Non-pigmented ciliary epithelial cell (primary cell): ENCODE data around the gene DUSP9.
"Not testable (repeated sequence)": the region's sequence is repeated elsewhere in the genome, so short reads cannot be mapped to it uniquely, and the experiment has no call there.

Experiments
- DNase-seq: peaks from one replicate; pipeline ENCODE4 v3.0.0-alpha.2; 2010; ENCODE audit warnings: low read depth

DUSP9 gene

GRCh38 chrX:153672531-153673427, 25.8 kb downstream of the DUSP9 start:
- DNase-seq: no peak

GRCh38 chrX:153673428-153674218, 26.6 kb downstream of the DUSP9 start, which contains the start of gene PNCK:
PNCK (minus strand) TSS chrX:153673813; CDS start chrX:153673076, 737 bp downstream.
- DNase-seq: no peak

GRCh38 chrX:153674219-153674851, 27.3 kb downstream of the DUSP9 start:
- no peak for DNase-seq

GRCh38 chrX:153681175-153681574, 34.2 kb downstream of the DUSP9 start:
- DNase-seq: no peak

- DNase-seq: not testable (repeated sequence)
Observed at GRCh38 chrX:153683486-153683885, 36.5 kb downstream of the DUSP9 start.

GRCh38 chrX:153684467-153685155, 37.6 kb downstream of the DUSP9 start:
- no peak for DNase-seq

GRCh38 chrX:153685156-153685536, 38.1 kb downstream of the DUSP9 start:
- DNase-seq: no peak

- no peak for DNase-seq
Observed at GRCh38 chrX:153685751-153686696, 39.0 kb downstream of the DUSP9 start.

- no peak for DNase-seq
Observed at GRCh38 chrX:153686711-153687110, 39.7 kb downstream of the DUSP9 start.

- no peak for DNase-seq
Observed at GRCh38 chrX:153687121-153688039, 40.4 kb downstream of the DUSP9 start, which contains the start of gene SLC6A8. SLC6A8 (plus strand) TSS chrX:153687926; CDS start chrX:153688575, 649 bp downstream.

- no peak for DNase-seq
Observed at GRCh38 chrX:153688071-153688470, 41.1 kb downstream of the DUSP9 start.

- DNase-seq: no peak
Observed at GRCh38 chrX:153688506-153688905, 41.5 kb downstream of the DUSP9 start.

GRCh38 chrX:153688911-153689590, 42.0 kb downstream of the DUSP9 start:
- no peak for DNase-seq

- no peak for DNase-seq
Observed at GRCh38 chrX:153689654-153690465, 42.9 kb downstream of the DUSP9 start.

GRCh38 chrX:153690466-153690865, 43.5 kb downstream of the DUSP9 start:
- DNase-seq: no peak

GRCh38 chrX:153691032-153691827, 44.2 kb downstream of the DUSP9 start:
- DNase-seq: not testable (repeated sequence)

GRCh38 chrX:153692003-153692402, 45.0 kb downstream of the DUSP9 start:
- DNase-seq: no peak
